GM19438 (cell line): ENCODE data around the gene NAPA.

Experiments used
- ATAC-seq: cut with Tn5 transposase; IDR thresholded peaks from one replicate; pipeline ENCODE4 v1.9.1; 2021; ENCODE audit warnings: low read depth; ENCODE audit not compliant: unreplicated experiment

NAPA gene

DNA sequence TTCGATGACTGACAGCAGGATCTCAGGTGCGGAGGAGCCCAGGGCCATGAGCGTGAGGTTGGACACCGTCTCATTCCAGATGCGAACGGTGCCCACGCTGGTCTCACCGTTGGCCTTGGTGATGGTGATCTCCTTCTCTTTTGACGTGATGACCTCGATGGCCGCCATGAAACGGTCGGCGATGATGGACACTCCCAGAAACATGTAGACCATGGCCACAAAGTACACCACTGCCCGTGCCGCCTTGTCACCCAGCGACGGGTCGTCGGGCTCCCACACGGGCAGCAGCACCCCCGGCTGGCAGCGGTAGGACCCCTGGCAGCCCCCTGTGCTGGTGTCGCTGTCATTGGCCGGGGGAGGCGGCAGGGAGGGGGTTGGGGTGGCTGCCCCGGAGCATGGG, 48.9 kb downstream of the NAPA start:
- ATAC-seq = no peak

DNA sequence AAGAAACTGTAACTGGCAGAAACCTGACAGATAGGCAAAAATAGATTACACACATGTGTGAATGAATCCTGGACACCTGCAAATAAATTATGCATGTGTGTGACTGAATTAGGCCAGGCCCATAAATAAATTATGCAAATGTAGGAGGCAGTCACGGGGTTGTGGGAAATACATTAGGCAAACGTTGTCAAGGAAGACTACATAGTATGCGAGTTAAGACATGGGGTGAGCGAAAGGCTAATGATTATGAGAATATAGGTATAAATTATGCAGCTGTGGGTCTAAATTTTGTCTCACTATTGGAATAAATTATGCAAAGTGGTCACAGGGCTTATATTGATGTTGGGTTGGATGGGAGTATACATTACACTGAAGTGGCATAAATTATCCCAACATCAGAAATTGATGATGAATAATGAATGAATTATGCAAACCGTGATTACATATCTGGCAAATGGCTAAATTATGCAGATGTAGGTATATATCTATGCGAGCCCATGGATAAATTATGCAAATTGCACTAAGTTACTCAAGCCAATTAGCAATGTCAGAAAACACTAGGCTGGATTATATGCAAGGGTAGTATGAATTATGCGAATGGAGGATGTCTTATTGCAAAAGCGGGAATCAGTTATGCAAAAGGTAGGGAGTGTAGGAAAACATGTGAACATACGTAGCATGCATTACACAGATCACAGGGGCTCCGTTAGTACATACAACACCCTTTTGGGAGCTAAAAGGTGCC, 50.0 kb downstream of the NAPA start:
- ATAC-seq = no peak

DNA sequence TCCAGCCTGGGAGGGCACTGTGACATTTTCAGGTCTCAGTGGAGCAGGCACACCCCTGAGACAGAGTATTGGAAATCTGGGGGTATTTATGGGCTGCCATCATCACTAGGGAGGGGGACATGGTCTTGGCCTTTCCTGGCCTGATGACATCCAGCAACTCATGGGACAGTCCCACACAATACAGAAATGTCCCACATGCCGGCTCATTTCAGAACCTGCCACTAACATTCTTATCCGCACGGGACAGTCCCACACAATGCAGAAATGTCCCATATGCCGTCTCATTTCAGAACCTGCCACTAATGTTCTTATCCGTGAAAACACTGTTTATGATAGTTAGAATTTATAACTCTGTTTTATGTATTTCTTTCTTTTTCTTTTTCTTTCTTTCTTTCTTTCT, 53.0 kb downstream of the NAPA start:
- no peak for ATAC-seq

DNA sequence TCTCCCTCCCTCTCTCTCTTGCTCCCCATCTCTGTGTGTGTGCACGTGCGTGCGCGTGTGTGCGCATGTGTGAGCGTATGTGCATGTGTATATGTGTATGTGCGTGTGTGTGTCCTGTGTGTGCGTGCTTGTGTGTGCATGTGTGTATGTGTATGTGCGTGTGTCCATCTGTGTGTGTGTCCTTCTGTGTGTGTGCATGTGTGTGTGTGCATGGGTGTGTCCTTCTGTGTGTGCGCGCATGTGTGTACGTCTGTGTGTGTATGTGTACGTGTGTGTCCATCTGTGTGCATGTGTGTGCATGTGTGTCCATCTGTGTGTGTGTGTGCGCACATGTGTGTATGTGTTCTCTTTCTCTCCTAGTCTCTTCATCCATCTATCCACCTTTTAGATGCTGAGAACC, 55.4 kb downstream of the NAPA start:
- ATAC-seq = no peak

DNA sequence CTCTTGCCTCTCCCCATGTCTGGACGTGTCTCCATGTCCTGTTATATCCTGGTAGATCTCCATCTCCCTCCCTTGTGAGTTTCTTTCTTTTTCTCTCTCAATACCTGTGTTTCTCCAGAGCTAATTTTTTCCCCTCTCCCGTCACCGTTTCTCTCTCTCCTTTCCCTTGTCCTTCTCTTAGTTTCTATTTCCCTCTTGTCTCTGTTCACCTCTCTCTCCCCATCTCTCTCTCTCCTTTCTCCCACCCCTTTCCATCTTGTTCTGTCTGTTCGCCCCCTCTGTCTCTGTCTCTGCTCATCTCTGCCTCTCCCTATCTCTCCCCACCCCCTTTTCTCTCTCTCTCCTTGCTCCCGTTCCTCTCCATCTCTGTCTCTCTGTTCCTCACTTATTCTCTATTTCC, 56.2 kb downstream of the NAPA start:
- ATAC-seq = no peak

DNA sequence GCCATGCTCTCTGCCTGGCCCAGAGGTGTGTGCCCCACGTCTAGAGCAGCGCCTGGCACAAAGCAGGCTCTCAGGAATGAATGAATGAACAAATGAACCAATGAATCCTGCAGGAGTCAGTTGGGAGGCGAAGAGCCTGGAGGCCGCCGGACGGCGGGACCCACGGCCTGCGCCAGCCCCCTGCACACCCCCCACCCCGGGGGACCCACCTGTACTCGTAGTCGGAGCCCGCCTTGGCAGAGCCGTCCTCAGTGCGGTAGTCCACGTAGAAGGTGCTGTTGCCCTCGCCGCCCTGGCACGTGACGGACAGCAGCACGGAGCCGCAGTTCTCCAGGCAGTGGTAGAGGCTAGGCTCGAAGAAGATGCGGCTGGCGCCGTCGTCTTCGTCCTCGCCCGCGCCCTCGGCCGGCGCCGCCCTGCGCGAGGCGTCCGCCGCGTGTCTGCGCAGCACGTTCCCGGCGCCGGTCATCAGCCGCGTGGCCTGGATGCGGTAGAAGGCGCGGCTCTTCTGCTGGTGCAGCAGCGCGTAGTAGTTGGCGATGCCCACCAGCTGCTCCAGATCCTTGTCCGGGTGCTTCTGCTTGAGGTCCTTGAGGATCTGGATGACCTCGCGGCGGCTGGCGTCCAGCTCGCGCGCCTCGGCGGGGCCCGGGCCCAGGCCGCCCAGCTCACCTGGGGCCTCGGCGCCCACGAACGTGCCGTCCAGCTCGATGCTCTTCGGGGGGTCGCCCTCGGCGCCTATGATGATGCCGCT, 58.0 kb downstream of the NAPA start:
- no peak for ATAC-seq

DNA sequence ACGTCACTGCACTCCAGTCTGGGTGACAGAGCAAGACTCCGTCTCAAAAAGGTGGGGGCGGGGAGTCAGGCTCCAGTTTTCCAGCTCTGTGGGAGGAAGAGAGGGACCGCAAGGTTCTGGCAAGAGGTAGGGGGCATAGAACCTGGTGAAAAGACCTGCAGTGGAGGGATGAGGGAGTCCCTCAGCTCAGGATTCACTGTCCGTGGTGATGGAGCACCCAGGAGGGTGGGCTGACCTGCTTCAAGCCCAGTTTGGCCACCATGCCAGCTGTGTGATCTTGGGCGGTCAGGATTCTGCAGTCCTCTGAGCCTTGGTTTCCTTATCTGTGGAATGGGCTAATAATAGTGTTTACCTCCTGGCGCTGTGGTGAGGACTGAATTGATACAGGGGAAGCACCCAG, 64.4 kb downstream of the NAPA start:
- ATAC-seq = no peak

DNA sequence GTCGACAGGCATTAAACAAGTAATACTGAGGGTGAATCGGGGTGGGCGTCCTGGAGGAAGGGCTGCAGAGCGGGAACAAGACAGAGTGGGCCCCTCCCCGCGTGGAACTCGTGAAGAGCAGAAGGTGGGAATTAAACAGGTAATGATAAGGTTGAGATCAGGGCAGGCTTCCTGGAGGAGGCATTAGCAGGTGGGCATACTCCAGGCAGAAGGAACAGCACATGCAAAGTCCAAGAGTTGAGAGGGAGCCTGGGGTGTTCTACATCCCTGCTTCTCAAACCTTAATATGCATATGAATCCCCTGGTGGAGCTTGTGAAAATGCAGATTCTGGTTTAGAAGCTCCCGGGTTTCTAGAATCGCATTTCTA, 66.5 kb downstream of the NAPA start:
- no peak for ATAC-seq

DNA sequence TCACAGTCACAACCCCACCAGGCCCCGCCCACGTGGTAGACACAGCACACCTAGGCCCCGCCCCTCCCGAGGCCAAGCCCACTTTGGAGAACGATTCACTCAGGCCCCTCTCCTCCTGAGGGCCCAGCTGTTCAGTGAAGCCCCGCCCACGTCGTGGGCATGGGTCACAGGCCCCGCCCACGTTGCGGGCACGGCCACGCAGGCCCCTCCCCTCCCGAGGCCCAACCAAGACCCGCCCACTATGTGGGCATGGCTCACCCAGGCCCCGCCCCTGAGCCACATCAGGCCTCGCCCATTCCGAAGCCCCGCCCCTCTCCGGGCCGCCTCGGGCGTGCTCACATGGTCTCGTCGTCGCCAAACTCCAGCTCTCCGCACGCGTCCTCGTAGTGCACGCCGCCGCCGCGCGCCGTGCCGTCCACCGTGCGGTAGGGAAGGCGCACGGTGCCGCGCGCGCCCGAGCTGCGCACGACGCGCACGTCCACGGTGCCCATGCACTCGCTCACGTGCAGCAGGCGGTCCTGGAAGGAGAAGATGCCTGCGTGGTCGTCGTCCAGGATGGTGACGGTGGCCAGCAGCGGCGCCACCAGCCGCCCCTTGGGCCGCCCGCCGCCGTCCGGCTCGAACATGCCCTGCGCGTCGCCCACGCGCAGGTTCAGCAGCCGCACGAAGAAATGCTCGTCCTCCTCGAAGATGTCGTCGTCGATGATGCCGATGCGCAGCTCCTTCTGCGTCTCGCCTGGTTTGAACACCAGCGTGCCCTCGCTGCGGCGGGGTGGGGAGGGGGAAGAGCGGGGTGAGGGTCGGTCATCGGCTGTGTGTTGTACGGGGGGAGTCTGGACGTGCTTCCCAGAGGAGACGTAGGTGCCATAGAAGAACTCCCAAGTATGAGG, 67.1 kb downstream of the NAPA start:
- no peak for ATAC-seq

DNA sequence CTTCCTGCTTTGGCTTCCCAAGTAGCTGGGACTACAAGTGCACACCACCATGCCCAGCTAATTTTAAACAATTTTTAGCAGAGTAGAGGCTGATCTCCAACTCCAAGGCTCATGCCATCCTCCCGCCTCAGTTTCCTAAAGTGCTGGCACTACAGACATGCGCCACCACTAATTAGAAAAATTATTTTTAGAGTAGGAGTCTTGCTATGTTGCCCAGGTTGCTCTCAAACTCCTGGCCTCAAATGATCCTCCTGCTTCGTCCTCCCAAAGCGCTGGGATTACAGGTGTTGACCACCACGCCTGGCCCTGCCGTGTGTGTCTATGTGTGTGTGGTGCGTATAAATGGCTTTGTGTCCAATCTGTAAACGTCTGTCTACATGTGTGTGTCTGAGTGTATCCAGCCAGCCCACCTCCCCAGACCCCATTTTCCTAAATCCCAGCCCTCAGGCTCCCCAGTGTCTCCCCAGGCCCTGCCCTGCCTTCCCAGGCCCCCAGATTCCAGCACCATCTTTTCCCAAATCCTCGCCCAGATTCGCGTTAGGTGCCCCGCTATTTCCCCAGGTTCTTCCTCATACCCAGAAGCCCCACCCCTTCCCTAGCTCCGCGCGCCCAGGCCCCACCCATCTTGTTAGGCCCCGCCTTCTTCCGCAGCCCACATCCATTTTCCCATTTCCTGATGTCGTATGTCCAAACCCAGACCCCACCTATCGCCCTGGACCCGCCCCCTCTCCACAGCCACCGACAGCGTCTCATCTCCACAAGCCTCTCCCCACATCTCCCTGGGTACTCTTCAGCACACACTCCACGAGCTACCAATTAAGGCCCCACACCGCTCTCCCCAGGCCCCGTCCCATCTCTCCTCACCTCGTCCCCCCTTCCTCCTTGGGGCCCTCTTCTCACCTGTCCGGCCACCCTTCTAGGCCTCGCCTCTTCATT, 68.1 kb downstream of the NAPA start:
- no peak for ATAC-seq

DNA sequence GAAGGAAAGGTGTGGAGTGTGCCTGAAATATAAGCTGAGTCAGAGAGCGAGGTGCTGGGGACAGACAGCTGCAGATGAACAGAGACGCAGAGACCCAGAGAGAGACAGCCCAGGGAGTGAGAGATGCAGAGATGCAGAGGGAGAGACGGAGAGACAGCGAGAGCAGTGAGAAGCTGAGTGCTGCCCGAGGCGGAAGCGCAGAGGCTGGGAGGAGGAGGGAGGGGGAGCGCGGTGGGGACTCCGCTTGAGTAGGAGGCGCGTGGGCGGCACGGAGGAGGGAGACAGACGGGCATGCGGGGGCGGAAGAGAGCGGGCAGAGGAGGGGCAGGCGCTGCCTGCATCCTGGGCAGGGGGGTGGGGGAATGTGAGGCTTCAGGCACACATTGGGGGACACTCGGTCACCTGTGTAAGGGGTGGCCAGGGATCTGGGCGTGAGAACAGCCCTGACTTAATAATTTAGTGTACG, 68.9 kb downstream of the NAPA start:
- no peak for ATAC-seq

DNA sequence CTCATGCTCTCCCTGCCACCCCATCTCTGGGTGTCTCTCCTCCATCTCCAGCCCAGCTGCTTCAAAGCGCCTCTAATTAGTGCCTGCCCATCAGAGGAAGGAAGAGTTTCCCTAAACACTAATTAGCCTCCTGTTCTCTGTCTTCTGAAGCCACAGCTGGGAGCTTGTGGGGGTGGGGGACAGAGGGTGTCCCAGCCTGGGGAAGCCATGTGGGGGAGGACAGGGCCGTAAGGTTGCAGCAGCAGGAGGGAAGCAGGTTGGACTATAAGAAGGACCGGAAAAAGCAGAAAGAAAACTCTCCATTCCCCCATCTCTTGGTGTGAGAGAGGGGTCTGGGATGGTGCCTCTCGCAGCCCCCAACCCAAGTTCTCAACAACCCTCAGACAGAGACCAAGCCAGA, 69.3 kb downstream of the NAPA start:
- ATAC-seq = no peak

DNA sequence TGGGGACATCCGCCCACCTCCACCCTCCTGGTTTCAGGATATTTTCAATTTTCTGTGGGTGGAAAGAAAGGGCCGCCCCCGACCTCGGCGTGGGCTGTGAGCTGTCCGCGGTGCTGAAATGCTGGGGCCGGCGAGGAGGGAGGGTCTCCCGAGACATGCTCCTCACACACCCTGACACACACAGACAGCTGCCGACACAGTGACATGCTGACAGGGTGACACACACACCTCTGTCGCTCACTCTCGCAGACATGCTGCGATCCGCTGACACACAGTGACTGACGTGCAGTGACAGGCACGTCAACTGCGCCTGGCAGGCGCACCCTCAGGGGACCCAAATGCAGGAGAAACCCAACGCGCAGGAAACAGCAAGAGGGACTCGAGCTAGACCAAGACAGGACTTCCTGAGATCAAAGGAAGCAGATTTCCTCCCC, 70.5 kb downstream of the NAPA start:
- ATAC-seq = no peak

DNA sequence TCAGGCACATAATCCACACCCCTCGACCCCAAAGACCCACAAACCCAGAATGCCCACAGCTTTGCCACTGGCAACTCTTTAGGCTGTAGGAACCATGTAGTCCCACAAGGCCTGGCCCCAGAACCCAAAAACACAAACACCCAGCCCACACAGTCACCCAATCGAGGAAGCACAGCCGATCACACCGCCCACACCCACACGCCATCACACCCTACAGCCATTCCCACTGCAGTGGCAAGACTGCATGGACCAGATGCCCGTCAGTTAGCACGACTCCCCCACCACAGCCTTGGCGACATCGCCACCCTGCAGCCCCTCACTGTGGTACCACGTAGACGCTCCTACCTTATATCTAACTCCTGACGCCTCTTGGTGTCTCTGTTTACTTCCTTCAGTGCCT, 71.5 kb downstream of the NAPA start:
- no peak for ATAC-seq

DNA sequence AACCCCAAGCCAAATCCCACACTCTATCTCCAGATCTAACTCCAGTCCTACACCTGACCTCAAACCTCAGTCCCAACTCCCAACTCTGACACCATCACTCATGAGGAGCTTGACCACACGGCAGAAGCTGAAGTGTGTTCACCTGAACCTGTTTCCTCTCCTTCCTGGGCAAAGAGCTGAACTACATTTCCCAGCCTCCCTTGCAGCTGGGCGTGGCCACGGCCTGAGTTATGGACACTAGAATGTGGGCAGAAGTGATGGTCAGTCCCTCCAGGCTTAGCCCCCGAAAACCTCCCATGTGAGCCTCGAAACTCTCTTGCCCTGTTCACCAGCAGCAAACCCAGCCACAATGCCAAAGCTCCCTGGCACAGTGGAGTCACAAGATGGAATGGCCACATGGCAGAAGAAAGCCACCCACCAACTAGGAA, 76.1 kb downstream of the NAPA start:
- ATAC-seq = no peak
